HL-60/S4 treated with retinoic acid at 250 ng/mL for 4 days and 3 days (cell line): ENCODE measurements around the gene SSC5D.
"Not testable (repeated sequence)": the region's sequence is repeated elsewhere in the genome, so short reads cannot be mapped to it uniquely, and the experiment has no call there.

ENCODE experiments used
- in situ Hi-C: fragments of 300-500 bp; cut with MboI; formaldehyde crosslinking; loops from 2 replicates; pipeline ENCODE4 v1.7.0; 2022; ENCODE audit warnings: low sequenced_read_pairs

The SSC5D gene

DNA sequence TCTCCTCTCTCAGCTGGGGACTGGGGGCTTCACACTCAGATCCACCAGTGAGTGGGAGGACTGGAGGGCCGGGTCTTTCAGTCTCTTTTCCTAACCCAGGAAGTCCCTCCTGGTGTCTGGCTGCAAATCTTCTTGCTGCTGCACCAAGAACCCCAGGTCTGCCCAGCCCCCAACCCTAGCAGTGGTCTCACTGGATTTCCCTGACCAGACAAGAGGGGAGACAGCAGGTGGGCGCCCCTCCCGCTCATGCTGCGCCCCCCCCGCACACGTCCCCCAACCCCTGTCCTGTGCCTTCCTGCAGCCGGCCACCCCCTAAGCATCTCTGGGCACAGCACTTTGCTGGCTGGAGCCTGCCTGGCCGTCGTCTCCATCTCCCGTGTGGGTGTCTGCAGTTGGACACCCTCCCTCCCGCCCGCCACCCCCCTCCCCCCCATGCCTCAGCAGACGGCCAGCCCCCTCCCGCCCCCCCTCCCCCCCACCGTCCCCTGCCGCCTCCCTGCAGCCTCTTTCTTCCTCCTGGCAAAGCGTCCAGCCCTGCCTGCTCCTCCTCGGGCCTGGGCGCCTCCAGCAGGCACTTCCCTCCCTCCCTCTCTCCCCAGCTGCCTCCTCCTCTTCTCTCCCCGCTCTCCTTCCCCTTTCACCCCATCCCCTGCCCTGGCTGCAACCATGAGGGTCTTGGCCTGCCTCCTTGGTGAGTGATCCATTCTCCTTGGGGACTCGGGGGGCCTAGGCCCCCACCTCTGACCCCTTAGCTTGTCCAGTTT, at the start of gene SSC5D:
Gene SSC5D (plus strand): TSS at position 513 of the 764 bp plus-strand sequence. CDS start 154 bp downstream, at position 667.
- in situ Hi-C loops, result no loop called here

DNA sequence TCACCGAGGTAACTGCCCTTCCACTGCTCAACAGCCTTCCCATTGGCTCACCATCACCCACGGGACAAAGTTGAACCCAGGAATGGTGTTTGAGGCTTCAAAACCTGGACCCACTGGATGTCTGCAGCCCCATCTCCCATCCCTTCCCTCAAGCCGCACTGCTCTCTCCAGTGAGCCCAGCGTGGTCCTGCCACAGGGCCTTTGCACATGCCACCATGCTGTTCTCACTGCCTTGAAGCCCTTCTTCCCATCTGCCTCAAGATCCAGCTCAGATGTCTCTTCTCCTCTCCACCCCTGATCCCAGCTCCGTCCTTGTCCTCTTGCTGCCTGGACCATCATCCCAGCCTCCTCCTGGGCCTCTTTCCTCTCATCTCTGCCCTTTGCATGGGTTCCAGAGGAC, 49.2 kb upstream of the SSC5D start:
- in situ Hi-C loops, result no loop called here

DNA sequence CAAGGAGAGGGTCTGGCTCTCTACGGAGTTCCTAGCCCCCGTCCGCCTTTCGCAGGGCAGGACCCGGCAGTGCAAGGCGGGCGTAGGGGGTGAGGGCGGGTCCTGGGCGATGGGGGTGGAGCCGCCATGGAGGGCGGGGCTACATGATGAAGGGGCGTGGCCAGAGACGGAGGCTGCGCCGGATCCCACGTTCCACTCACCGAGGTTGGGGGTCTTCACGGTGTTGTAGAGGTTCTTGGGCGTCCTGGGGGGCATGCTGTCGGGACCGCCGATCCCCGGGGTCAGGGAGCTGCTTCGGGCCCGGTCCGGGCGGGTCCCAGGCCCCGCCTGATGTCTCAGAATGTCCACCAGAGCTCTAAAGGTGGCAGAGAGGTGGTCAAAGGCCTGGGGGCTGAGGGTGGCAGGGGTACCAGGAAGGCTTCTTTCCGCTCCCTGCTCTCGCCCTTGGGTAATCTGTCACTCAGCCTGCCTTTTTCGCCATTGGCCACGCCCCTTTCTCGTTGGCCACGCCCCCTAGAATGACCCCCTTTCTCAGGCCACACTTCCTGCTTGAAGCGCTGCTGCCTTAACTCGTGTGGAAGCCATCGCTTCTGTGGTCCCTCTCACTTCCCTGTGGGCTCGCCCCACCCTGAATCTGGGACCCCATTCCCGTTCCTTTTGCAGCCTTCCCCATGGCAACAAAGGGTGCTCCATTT, 47.7 kb upstream of the SSC5D start:
- in situ Hi-C loops, result no loop called here

DNA sequence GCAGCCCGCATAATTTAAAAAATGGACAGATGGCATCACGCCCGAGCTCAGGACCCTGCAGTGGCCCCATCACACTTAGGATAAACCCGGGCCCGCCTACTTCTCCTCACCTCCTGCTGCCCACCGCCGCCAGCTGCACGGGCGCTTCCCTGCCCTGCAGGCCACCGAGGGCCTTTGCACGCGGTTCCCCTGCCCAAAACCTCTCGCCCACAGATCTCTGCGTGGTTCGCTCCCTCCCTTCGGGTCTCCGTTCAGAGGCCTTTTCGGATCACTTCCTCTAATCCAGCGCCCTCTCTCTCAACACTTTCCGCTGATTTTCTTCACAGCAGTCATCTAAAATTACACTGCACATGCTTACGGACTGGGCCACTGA, 46.9 kb upstream of the SSC5D start:
- in situ Hi-C loops, result no loop called here

DNA sequence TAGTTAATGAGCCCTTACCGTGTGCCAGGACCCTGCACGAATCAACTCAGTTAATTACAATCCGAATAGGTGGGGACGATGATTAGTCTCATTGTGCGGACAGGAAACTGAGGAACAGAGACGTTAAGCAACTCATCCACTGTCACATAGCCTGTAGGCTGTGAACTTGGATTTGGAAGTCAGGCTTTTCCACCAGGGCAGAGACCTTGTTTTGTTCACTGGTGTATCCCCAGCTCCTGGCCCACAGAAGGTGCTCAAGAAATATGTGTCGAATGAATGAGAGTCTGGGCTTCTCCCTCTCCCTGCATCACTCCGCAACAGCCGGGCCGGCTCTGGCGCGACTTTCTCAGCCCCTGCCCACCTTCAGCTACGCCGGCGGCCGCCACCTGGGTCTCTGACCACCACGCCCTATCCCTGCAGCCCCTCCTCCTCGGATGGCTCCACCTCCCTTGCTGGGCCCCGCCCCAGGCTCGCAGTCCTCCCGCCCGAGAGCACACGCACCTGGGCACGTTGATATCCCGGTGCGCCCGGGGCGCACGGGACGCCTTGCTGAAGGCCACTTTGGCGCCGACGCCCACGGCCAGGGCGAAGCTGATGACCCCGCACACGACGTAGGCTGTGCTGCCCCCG, 46.4 kb upstream of the SSC5D start:
- in situ Hi-C loops, result no loop called here

DNA sequence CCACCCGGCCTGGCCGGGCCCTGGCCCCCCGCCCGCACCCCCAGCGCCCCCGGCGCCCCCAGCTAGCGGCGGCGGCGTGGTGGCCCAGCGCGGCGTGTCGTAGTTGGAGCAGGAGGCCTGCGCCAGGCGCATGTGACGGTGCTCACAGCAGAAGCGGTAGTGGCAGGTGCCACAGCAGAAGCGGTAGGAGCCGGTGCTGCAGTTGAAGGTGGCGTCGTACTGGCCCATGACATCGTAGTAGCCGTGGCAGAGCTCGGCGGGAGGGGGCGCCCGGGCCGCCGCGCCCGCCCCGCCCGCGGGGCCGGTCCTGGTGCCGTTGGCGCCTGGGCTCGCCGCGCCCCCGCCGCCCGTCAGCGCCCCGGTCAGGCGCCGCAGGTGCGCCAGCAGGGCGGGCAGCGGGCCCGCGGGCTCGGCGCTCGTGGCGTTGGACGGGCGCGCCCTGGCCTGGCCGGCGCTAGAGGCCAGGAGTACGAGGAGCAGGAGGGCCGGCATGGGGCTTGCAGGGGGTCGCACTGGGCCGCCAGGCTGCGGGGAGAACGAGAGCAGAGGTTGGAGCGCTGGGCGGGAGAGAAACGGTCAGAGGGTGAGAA, 45.8 kb upstream of the SSC5D start:
- in situ Hi-C loops, result no loop called here

DNA sequence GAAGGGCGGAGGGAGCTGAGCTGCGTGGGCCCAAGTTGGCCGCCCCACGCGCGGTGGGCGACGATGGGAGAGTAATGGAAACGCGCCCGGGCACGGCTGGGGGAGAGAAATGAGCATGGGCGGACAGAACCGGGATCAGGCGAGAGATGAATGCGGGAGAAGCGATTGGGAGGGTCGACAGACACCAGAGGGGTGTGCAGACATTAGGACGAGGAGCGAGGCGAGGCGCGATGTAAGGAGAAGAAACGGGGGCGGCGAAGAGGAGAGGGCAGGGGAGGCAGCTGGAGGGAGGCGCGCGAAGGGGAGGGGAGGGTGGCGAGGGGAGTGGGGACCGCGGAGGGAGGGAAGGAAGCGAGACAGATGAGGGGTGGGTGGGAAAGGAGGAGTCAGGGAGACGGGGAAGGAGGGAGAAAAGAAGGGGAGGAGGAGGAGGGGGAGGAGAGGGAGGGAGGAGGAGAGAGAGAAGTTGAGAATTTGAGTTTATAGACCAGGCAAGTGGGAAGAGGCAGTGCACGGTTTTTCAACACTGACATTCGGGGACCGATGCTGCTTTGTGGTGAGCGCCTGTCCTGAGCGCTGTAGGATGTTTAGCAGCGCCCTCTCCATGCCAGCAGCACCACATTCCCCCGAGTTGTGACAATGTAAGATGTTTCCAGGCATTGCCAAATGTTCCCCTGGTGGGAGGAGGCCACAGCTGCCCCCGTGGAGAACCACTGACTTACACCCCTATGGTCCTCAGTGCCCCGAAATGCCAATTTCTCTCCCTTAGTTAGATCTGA, 45.0 kb upstream of the SSC5D start, which contains the start of gene SHISA7:
Gene SHISA7 (minus strand): TSS at position 256 of the 779 bp plus-strand sequence. CDS start 437 bp downstream, outside the sequence.
- in situ Hi-C loops, result no loop called here

DNA sequence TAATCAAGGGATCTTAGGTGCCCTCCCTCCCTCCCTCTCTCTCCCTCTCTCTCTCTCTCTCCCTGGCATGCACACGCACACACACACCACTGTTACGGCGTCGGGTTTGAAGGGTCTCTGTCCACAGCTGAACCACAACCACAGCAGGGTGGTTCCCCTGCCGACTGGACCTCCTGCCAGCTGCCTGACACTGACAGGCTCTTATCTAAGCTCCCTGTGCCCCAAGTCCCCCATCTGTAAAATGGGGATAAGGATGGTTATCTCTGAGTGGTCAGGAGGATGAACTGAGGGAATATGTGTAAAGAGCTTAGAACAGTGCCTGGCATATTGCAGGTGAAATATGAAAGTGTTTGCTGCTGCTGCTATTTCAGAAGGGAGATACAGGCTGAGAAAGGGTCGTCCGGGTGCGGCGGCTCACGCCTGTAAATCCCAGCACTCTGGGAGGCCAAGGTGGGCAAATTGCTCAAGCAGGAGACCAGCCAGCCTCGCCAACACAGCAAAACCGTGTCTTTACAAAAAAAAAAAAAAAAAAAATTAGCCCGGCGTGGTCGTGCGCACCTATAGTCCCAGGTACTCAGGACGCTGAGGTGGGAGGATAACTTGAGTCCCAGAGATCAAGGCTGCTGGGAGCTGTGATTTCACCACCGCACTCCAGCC, 44.3 kb upstream of the SSC5D start:
- in situ Hi-C loops, result no loop called here

DNA sequence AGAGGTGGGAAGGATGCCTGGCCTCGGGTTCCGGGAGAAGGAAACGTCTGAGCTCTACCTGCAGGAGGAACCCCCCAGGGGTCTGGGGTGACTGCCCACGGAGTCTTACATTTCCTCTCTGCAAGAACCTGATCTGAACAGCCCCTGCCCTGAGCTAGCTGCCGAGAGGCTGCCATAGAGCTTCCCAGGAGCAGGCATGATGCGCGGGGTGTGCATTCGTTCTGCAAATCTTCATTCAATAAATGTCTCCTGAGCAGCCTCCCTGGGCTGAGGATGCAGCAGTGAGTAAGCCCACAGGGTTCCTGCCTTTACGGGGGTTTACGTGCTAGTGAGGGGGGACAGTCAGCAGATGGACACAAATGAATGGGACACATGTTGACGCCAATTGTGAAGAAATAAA, 43.6 kb upstream of the SSC5D start:
- in situ Hi-C loops, result no loop called here

DNA sequence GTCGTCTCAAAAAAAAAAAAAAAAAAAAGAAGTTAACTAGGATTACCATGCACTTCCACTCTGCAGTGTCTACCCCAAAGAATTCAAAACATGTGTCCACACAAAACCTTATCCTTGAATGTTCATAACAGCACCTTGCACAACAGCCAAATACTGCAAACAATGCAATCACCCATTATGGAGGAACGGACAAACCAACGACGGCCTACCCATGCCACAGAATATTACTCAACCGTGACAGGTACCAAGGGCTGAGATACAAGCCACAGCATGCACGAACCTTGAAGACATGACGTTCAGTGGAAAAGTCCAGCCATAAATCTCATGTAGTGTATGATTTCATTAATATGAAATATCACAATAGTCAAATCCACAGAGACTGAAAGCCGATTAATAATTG, 42.2 kb upstream of the SSC5D start:
- in situ Hi-C loops, result no loop called here

DNA sequence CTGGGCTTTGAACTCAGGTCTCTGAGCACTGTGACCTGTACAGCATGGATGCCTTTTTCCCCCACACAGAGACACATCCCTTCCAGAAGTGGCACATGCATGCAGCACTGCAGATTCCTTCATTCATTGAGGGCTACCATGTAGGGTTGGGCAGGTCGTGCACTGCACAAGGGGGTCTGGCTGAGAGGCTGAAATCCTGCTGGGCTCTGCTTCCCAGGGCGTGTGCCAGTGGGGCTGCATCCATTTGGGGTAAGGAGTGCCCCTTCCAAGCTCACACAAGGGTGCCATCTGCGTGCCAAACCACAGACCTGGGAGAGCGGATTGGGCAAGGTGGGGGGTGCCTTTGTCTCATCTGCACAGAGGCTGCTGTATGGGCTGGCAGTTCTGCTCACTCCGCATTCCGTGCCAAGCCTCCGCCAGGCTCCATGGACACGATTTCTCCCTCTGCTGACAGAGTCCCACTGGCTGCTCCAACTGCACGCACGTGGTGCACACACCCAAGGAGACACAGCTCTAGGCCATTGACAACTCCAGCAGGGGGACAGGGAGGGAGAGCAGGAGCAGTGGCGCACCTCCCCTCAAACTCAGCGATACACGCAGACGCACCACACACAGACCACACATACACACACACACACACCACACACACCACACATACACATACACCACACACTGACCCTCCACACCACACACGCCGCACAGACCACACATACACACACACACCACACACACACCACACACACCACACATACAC, 40.6 kb upstream of the SSC5D start:
- in situ Hi-C loops, result no loop called here

DNA sequence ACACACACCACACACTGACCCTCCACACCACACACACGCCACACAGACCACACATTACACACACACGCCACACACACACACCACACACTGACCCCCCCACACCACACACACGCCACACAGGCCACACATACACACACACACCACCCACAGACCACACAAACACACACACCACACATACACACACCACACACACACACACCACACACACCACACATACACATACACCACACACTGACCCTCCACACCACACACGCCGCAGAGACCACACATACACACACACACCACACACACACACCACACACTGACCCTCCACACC, 40.1 kb upstream of the SSC5D start:
- in situ Hi-C loops, result not testable (repeated sequence)

DNA sequence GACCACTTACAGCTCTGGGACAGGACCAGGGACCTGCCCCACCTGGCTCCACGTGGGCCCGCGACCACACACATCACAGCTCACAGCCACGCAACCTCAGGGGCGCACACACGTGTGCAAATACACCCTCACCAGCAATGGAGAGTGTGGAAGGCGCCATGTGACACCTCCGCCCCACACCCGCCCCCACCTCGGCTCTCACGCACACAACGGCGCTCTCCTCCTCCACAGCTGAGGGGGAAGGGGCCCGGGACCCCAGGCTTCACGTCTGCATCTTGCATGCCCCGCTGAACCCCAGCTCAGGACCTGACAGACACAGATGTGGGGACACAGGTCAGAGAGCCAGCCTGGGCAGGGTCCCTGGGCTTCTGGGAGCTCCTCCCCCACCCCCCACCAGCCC, 38.8 kb upstream of the SSC5D start:
- in situ Hi-C loops, result no loop called here

DNA sequence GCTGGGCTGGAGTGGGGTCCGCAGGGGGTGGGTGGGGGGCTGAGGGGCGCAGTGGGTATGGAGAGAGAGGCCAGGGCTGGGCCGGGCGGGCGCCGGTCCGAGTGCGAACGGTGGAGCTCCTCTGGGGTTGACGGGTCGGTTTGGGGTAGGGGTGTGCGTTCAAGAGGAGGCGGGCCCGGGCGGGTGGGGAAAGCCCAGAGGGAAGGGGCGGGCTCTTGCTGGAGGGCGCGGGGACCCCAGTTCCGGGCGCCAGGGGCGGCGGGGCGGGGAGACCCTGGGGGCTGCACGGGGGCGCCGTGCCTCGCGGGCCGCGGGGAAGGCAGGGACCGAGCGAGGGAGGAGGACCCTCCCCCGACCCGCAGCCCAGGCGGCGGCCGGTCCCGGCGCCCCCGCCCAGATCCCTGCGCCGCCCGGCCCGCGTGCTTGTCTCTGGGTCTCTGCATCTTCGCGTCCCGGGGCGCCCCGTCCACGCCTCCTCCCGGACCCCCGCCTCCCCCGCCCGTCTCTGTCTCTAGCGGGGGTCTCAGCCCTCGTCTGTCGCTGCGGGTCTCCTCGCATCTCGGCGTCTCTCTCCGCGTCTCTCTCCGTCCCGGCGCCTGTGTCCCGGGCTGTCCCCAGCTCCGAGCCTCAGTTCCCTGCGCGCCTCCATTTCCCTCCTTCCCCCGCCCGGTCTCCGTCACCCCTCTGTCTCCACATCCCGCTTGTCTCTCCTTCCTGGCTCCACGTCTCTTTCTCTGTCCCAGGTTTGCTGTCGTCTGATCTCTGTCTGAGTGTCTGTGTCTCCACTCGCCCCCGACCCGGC, 36.9 kb upstream of the SSC5D start:
- in situ Hi-C loops, result no loop called here

DNA sequence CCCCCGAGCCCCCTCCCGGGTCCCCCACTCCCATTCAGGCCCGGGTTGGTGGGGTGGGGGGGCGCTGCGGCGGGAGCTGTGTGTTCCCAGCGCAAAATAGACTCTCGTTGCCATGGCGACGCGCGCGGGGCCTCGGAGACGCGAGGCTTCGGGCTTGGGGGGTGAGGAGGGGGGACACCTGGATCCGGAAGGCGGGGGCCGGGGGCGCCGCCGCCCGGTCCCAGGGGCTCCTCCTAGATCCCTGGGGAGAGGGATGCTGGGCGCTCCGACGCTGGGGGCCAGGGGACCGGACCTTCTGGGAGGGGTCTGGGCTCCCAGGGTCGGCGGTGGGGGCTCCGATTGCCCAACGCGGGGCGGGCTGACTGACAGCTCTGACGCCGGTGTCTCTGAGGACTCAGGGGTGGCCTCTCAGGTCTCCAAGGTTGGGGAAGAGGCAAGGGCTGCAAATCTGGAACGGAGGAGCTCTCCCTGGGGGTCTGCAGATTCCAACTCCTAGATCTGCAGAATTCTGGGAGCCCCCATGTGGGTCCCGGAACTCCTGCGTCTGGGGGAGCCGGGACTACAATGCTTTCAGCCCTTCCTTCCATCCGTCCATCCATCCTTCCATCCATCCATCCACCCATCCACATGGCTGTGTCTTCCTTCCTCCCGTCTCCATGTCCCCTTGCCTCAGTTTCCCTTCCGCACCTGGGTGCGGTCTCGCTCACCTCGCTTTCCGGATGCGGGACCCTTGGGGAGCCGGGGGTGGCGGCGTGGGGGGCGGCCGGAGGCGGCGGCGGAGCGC, 36.1 kb upstream of the SSC5D start:
- in situ Hi-C loops, result no loop called here

DNA sequence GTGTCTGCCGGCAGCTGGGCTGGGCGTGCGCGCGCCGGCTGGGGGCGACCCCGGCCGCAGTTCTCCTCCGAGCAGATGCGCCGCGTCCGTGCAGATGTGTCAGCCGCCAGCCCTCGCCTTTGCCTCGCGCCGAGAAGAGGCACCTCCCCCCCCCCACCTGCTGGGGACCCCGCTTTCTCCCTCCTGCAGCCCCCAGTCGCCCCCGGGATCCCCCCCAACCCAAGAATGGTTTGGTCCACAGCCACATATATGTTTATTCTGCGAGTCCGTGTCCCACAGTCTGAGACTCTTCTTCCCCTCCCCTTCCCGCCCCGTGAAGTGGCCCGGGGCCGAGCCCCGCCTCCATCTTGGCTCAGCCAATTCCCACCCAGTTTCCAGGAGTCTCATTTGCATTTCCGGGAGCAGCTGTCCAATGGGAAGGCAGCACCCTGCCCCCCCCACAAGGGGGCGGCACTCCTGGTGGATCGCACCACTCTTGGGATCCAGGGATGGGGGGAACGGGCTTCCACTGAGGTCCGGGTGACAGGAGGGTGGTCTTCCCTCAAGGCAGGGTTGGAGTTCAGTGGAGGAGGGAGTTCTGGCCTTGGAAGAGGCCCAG, 35.4 kb upstream of the SSC5D start:
- in situ Hi-C loops, result no loop called here

DNA sequence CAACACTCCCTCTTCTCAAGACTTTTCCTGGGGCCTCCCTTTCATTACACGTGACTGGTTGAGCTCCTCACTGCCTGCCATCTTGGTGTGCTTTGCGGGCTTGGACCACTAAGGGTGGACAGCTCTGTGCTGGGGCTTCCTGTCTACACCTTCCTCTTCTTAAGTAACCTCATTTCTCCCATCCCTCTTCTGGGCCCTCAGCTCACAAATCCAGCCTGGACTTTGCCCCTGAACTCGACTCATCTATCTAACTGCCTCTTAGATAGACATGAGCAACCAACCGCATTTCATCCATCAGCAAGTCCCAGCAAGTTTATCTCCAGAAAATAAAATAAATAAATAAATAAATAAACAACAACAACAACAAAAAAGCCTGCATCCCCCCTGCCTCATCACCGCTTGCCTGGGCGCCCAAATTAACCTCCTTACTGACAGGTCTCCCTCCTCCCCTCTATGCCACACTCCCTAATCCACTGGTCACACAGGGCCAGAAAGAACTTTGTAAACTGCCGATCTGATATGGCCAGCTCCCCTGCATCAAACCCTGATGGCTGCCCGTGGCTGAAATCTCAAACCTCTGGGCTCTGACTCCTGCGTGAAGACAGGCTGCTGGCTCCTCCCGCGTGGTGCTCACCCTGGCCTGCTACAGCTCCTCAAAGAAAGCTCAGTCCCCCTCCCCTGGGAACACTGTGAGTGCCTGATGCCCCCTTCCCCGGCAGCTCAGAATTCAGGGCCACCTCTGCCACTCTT, 34.5 kb upstream of the SSC5D start:
- in situ Hi-C loops, result no loop called here
